Vagina (tissue), 2 donors: ENCODE measurements around the gene FOXP4. TPM values are rescaled to one million over a fixed set of nuclear protein-coding genes. Genes with fewer than 3 reads are reported as not detected.
A peak's percentile ranks its signal among the peaks of the same experiment; 100 is the strongest.

ENCODE experiments used
- DNase-seq, 2 donors: peaks; one replicate each; pipeline ENCODE4 v3.0.0-alpha.2; 2017; ENCODE audit errors: extremely low spot score in 2 of 2
- H3K27ac ChIP-seq: fragments of 200-600 bp; sonication (generic); one replicate; pipeline ENCODE4 v1.5.1; 2019
- H3K27me3 ChIP-seq: fragments of 200-600 bp; sonication (generic); one replicate; pipeline ENCODE4 v1.5.1; 2019
- H3K36me3 ChIP-seq, 2 donors: fragments of 200-600 bp; sonication (generic); one replicate each; pipeline ENCODE4 v1.5.1; 2017 to 2019
- H3K4me1 ChIP-seq: fragments of 200-600 bp; sonication (generic); one replicate; pipeline ENCODE4 v1.5.1; 2019
- H3K4me3 ChIP-seq, 2 donors: fragments of 200-600 bp; sonication (generic); 1 replicate in 1 of 2; 2 replicates in 1 of 2; pipeline ENCODE4 v1.5.1; 2016 to 2019
- H3K9me3 ChIP-seq: fragments of 200-600 bp; sonication (generic); one replicate; pipeline ENCODE4 v1.5.1; 2019
- POLR2A ChIP-seq, 2 donors: fragments of 450-650 bp; IDR thresholded peaks; one replicate each; pipeline ENCODE4 v1.6.1; 2017; ENCODE audit warnings: antibody characterized with exemption in 2 of 2, mild to moderate bottlenecking in 2 of 2, moderate library complexity in 2 of 2
- POLR2AphosphoS5 ChIP-seq, 2 donors: sonication (generic); formaldehyde crosslinking; IDR thresholded peaks; one replicate each; pipeline ENCODE4 v1.9.0; 2017; ENCODE audit warnings: antibody characterized with exemption in 2 of 2, mild to moderate bottlenecking in 2 of 2, low read depth in 1 of 2; ENCODE audit not compliant: insufficient read depth in 1 of 2
- intact Hi-C: fragments of 100-400 bp; cut with DNase I; formaldehyde crosslinking; loops from one replicate; pipeline ENCODE4 v1.15.1; 2023
- total RNA-seq: library from RNA; depleted of rRNA; stranded (reverse); fragments of >200 nt; gene quantifications from one replicate; pipeline ENCODE4 v1.2.3, GENCODE V29; 2016
- TF ChIP-seq, protein P1 (sequence below), 3 experiments: fragments of 450-650 bp in 2 of 3; fragments of 200-600 bp in 1 of 3; sonication (generic) in 1 of 3; IDR thresholded peaks; one replicate each; pipeline ENCODE4 v1.5.1; 2017 to 2019; ENCODE audit warnings: antibody characterized with exemption in 3 of 3, mild to moderate bottlenecking in 2 of 3, moderate library complexity in 2 of 3

The FOXP4 gene
- total RNA-seq, 1 donor from 2014 or later: 7.4 TPM

DNA sequence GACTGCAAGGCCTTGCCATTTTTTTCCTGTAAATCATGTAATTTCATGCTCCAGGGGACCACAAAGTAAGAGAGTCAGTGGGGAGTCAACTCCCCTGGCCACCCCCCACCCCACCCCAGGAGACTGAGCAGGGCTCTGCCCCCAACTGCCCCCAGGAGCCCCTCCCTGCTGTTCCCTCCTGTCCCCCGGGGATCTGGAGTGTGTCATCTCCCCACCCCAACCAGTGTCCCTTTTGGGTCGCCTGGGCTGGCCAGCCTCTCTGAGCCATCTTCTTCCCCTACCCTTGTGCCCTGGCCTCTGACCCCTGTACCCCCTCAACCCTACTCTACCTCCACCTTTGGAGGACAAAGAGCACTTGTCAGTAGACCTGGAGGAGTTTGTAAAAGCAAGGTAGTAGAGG lies 29.4 kb downstream of the FOXP4 start:
- no peaks in the 10 kb centered on the region for H3K9me3 ChIP-seq
- H3K4me1 ChIP-seq: peaks cover 42% of the 10 kb centered on the region
- H3K4me3 ChIP-seq: no peak overlapping the region
- TF ChIP-seq POLR2AphosphoS5 (IDR thresholded peaks at IDR 0.05; ENCODE audit: insufficient read depth in 1 of 2, low read depth in 1 of 2): no peak
- no peak for TF ChIP-seq POLR2A (IDR thresholded peaks at IDR 0.05)
- TF ChIP-seq, protein P1, sequence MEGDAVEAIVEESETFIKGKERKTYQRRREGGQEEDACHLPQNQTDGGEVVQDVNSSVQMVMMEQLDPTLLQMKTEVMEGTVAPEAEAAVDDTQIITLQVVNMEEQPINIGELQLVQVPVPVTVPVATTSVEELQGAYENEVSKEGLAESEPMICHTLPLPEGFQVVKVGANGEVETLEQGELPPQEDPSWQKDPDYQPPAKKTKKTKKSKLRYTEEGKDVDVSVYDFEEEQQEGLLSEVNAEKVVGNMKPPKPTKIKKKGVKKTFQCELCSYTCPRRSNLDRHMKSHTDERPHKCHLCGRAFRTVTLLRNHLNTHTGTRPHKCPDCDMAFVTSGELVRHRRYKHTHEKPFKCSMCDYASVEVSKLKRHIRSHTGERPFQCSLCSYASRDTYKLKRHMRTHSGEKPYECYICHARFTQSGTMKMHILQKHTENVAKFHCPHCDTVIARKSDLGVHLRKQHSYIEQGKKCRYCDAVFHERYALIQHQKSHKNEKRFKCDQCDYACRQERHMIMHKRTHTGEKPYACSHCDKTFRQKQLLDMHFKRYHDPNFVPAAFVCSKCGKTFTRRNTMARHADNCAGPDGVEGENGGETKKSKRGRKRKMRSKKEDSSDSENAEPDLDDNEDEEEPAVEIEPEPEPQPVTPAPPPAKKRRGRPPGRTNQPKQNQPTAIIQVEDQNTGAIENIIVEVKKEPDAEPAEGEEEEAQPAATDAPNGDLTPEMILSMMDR (IDR thresholded peaks at IDR 0.05): no peak
- intact Hi-C loops: no loop called here
- H3K36me3 ChIP-seq: no peaks in the 10 kb centered on the region
- H3K27me3 ChIP-seq: no peaks in the 10 kb centered on the region
- DNase-seq: no peak
- no peak overlapping the region for H3K27ac ChIP-seq

- Histone ChIP-seq H3K36me3 (no peaks in the 10 kb centered on the region), H3K27ac (no peak overlapping the region), H3K4me3 (no peak overlapping the region), H3K9me3 (no peaks in the 10 kb centered on the region), H3K27me3 (no peaks in the 10 kb centered on the region), H3K4me1 (peaks cover 40% of the 10 kb centered on the region)
- no peak for DNase-seq
- TF ChIP-seq, protein P1 (IDR thresholded peaks at IDR 0.05): no peak
- TF ChIP-seq POLR2AphosphoS5 (IDR thresholded peaks at IDR 0.05; ENCODE audit: insufficient read depth in 1 of 2, low read depth in 1 of 2) (no peak), POLR2A (IDR thresholded peaks at IDR 0.05) (no peak)
- intact Hi-C loops: no loop called here
Measured at GRCh38 chr6:41576667-41577066, 30.5 kb downstream of the FOXP4 start.

DNA sequence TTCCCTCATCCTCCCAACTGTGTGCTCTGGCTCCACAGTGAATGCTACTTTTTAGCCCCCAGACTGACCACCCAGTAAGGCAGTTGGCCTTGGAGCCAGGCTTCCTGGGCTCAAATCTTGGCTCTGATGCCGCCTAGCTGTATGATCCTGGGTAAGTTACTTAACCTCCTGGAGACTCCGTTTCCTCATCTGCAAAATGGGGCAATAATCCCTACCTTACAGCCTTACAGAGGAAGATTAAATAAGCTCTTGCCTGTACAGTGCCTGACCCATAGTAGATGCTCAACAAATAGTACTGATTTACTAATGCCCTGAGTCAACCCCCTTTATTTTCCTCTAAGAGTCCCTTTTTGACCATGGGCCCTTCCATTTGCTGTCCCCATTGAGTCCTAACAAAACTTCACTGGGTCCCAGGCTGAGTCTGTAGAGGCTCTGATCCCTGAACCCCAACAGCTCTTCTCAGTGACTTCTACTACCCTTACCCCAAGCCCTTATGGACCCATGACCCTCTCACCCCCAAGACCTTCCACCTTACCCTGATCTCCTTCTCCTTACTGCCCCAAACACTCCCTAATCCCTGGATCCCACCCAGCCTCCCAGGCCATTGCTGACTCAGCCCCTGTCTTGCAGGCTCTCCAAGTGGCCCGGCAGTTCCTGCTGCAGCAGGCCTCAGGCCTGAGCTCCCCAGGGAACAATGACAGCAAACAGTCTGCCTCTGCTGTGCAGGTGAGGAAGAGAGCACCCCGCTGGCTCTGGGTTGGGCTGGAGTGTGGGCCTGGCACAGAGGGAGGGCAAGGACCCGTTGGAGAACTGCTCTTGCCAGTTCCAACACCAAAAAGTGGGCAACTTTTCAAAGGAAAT lies 31.4 kb downstream of the FOXP4 start:
- Histone ChIP-seq H3K36me3 (no peaks in the 10 kb centered on the region), H3K4me1 (peaks cover 32% of the 10 kb centered on the region), H3K4me3 (no peak overlapping the region), H3K27me3 (no peaks in the 10 kb centered on the region), H3K9me3 (no peaks in the 10 kb centered on the region), H3K27ac (no peak overlapping the region)
- no peak for DNase-seq
- TF ChIP-seq POLR2A (IDR thresholded peaks at IDR 0.05): no peak
- peak in 1 of 2 donors; percentile 25 for TF ChIP-seq POLR2AphosphoS5 (IDR thresholded peaks at IDR 0.05; ENCODE audit: insufficient read depth in 1 of 2, low read depth in 1 of 2)
- intact Hi-C loops: no loop called here

DNA sequence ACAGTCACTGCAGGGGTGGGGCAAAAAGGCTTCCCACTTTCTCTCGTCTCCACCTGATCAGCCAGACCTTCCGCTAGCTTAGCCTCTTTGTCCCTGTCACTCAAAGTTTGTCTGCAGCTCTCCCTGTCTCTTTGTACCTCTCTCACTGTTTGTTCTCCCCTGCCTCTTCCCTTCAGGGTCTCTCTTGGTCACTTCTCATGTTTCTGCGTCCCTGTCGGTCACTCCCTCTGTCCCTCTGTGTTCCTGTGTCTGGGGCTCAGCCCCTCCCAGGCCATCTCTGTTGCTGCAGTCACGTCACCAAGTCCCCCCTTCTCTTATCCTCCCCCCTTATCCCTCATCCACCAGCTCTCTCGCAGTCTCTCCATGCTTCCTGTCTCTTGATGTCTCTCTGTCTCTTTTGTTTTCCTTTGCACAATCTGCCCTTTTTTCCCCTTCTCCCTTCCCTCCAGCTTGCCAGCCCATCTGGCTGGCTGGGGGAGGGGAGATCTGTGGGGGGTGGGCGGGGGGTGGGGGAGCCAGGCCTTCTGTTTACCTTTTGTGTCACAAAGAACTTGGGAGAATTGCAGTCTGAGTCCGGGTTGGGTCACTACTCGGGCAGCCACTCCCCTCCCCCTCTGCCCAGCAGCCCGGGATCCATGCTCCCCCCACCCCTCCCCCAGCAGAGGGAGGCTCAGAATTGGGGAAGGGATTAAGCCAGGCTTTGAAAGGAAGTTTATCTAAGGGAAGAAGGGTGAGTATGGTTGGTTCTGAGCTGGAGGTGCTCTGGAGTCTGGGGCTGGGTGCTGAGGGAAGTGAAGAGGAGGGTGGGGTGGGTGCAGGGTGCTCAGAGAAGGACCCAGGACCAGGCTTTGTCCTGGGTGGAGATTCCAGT lies 32.3 kb downstream of the FOXP4 start:
- no peak for DNase-seq
- Histone ChIP-seq H3K9me3 (no peaks in the 10 kb centered on the region), H3K27ac (no peak overlapping the region), H3K4me1 (peaks cover 39% of the 10 kb centered on the region), H3K4me3 (no peak overlapping the region), H3K27me3 (no peaks in the 10 kb centered on the region), H3K36me3 (no peaks in the 10 kb centered on the region)
- TF ChIP-seq POLR2A (IDR thresholded peaks at IDR 0.05) (no peak), POLR2AphosphoS5 (IDR thresholded peaks at IDR 0.05; ENCODE audit: insufficient read depth in 1 of 2, low read depth in 1 of 2) (no peak)
- TF ChIP-seq, protein P1 (IDR thresholded peaks at IDR 0.05): no peak
- intact Hi-C loops: no loop called here

GRCh38 chr6:41579088-41579610 lies 33.0 kb downstream of the FOXP4 start:
- Histone ChIP-seq H3K4me1 (peaks cover 39% of the 10 kb centered on the region), H3K36me3 (no peaks in the 10 kb centered on the region), H3K27me3 (no peaks in the 10 kb centered on the region), H3K27ac (no peak overlapping the region), H3K9me3 (no peaks in the 10 kb centered on the region), H3K4me3 (no peak overlapping the region)
- DNase-seq: no peak
- TF ChIP-seq POLR2A (IDR thresholded peaks at IDR 0.05) (no peak), POLR2AphosphoS5 (IDR thresholded peaks at IDR 0.05; ENCODE audit: insufficient read depth in 1 of 2, low read depth in 1 of 2) (no peak)
- TF ChIP-seq, protein P1 (IDR thresholded peaks at IDR 0.05): no peak
- intact Hi-C loops: no loop called here
